Measurements from ENCODE around the gene PAH. TPM values are rescaled to one million over a fixed set of nuclear protein-coding genes. Genes with fewer than 3 reads are reported as not detected.

Gene PAH
- polyA plus RNA-seq, 1 of the 3 experiments (the other 2 are of a cell fraction): not detected

DNA sequence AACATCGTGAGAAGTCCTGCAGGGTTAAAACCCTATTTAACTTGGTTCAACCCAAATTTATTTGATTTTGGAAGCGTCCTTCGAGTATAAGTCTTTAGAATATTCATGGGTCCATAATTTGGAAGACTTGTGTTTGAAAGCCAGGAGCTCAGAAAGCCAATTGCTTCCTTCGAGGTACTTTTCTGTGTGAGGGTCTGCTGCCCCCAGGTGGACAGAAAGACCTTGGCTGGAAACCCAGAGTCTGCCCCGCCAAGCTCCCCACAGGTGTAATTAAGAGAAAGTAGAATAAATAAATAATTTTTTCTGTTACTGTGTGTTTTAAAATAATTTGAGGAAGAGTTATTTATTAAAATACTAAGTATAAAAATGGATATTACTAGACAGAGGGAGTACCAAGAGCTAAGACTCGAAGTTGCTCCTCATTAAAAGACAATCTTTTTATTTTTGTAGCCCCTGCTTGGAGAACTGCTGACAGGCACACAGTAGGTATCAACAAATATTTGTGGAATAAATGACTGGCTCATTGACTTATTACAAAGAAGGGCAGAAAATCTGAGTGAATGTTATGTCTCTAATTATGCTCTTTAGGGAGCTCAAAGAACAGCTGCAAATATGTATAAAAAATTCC lies 105.8 kb downstream of the PAH start:
- 9% methylated on average over 6 of the region's 6 CpGs for WGBS (ENCODE audit: low lambda C conversion rate)
- POLR2A ChIA-PET: no interaction called here
- Histone ChIP-seq H2AFZ (ENCODE audit: low read depth) (no peak overlapping the region), H3K79me2 (ENCODE audit: insufficient read depth) (no peaks in the 10 kb centered on the region), H3K9me3 (no peaks in the 10 kb centered on the region), H3K4me3 (ENCODE audit: low read depth in 2 of 2, low read length in 1 of 2) (no peak overlapping the region; a peak in 1 of 4 replicates), H3K27me3 (ENCODE audit: insufficient read depth) (no peaks in the 10 kb centered on the region; the same call in 1 of the 2 replicates), H3K27ac (ENCODE audit: low read depth in 2 of 2, low read length in 1 of 2) (no peak overlapping the region), H3K36me3 (replicated peaks in 1 of 2; ENCODE audit: control insufficient read depth in 1 of 2, insufficient read depth in 2 of 2, low read length in 1 of 2) (no peaks in the 10 kb centered on the region), H3K4me2 (no peak overlapping the region), H3K9ac (no peak overlapping the region), H3K9me2 (no peaks in the 10 kb centered on the region), H3F3A (replicated peaks; ENCODE audit: insufficient read depth) (no peaks in the 10 kb centered on the region), H3K4me1 (ENCODE audit: control insufficient read depth in 1 of 2, insufficient read depth in 2 of 2, low read depth in 1 of 2, low read length in 1 of 2) (no peaks in the 10 kb centered on the region), H4K20me1 (ENCODE audit: insufficient read depth) (no peaks in the 10 kb centered on the region)
- TF ChIP-seq RAD21 (IDR thresholded peaks at IDR 0.05; ENCODE audit: low read length) (peak; percentile 61), SMC3 (IDR thresholded peaks at IDR 0.05; ENCODE audit: low read depth, low read length) (peak; percentile 47)
- TF ChIP-seq, protein P1, sequence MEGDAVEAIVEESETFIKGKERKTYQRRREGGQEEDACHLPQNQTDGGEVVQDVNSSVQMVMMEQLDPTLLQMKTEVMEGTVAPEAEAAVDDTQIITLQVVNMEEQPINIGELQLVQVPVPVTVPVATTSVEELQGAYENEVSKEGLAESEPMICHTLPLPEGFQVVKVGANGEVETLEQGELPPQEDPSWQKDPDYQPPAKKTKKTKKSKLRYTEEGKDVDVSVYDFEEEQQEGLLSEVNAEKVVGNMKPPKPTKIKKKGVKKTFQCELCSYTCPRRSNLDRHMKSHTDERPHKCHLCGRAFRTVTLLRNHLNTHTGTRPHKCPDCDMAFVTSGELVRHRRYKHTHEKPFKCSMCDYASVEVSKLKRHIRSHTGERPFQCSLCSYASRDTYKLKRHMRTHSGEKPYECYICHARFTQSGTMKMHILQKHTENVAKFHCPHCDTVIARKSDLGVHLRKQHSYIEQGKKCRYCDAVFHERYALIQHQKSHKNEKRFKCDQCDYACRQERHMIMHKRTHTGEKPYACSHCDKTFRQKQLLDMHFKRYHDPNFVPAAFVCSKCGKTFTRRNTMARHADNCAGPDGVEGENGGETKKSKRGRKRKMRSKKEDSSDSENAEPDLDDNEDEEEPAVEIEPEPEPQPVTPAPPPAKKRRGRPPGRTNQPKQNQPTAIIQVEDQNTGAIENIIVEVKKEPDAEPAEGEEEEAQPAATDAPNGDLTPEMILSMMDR (IDR thresholded peaks at IDR 0.05): peak; percentile 71
- TF ChIP-seq, protein P2, sequence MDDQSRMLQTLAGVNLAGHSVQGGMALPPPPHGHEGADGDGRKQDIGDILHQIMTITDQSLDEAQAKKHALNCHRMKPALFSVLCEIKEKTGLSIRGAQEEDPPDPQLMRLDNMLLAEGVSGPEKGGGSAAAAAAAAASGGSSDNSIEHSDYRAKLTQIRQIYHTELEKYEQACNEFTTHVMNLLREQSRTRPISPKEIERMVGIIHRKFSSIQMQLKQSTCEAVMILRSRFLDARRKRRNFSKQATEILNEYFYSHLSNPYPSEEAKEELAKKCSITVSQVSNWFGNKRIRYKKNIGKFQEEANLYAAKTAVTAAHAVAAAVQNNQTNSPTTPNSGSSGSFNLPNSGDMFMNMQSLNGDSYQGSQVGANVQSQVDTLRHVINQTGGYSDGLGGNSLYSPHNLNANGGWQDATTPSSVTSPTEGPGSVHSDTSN (IDR thresholded peaks at IDR 0.05): no peak
- DNase-seq: peak; percentile 17
- CTCF ChIA-PET: interaction anchor here (0.6 to 2.8 kb wide), 19 partner anchors 9 to 893 kb away, joined by 3 to 17 read pairs (median 4); no protein-coding TSS in a partner anchor

DNA sequence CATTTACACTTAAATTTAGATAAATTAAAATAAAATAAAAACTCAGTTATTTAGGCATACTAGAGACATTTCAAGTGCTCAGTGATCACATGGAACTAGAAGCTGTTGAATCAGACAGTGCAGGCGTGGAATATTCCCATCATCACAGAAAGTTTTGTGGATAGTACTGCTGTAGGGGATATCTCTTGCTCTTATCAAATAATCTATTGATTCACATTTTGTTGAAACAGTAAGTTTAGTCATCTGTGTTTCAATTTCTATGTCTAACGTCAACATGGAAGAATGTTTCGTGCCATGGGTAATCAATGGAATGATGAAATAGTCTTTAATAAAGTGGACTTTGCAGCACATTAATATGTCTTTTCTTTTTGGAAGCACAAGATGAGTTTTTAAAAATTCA lies 108.6 kb downstream of the PAH start:
- no peak for DNase-seq
- no peaks in the 10 kb centered on the region for H3K9me3 ChIP-seq
- H3K79me2 ChIP-seq (ENCODE audit: insufficient read depth): no peaks in the 10 kb centered on the region
- no peak overlapping the region for H3K4me2 ChIP-seq
- H3F3A ChIP-seq (replicated peaks; ENCODE audit: insufficient read depth): no peaks in the 10 kb centered on the region
- ChIA-PET CTCF (no interaction called here), POLR2A (no interaction called here)
- H3K9ac ChIP-seq: no peak overlapping the region
- no peaks in the 10 kb centered on the region for H4K20me1 ChIP-seq (ENCODE audit: insufficient read depth)
- no peak for TF ChIP-seq FOSL2 (IDR thresholded peaks at IDR 0.05; ENCODE audit: borderline replicate concordance, low read depth)
- TF ChIP-seq CHD2 (IDR thresholded peaks at IDR 0.05; ENCODE audit: low read length, partially characterized antibody): no peak
- TF ChIP-seq, protein P3, sequence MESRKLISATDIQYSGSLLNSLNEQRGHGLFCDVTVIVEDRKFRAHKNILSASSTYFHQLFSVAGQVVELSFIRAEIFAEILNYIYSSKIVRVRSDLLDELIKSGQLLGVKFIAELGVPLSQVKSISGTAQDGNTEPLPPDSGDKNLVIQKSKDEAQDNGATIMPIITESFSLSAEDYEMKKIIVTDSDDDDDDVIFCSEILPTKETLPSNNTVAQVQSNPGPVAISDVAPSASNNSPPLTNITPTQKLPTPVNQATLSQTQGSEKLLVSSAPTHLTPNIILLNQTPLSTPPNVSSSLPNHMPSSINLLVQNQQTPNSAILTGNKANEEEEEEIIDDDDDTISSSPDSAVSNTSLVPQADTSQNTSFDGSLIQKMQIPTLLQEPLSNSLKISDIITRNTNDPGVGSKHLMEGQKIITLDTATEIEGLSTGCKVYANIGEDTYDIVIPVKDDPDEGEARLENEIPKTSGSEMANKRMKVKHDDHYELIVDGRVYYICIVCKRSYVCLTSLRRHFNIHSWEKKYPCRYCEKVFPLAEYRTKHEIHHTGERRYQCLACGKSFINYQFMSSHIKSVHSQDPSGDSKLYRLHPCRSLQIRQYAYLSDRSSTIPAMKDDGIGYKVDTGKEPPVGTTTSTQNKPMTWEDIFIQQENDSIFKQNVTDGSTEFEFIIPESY (IDR thresholded peaks at IDR 0.05; ENCODE audit: borderline replicate concordance, low read depth): no peak
- TF ChIP-seq, protein P4, sequence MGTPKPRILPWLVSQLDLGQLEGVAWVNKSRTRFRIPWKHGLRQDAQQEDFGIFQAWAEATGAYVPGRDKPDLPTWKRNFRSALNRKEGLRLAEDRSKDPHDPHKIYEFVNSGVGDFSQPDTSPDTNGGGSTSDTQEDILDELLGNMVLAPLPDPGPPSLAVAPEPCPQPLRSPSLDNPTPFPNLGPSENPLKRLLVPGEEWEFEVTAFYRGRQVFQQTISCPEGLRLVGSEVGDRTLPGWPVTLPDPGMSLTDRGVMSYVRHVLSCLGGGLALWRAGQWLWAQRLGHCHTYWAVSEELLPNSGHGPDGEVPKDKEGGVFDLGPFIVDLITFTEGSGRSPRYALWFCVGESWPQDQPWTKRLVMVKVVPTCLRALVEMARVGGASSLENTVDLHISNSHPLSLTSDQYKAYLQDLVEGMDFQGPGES (IDR thresholded peaks at IDR 0.05; ENCODE audit: low read depth, low read length): no peak
- no peak for TF ChIP-seq JUND (IDR thresholded peaks at IDR 0.05)
- TF ChIP-seq, protein P5, sequence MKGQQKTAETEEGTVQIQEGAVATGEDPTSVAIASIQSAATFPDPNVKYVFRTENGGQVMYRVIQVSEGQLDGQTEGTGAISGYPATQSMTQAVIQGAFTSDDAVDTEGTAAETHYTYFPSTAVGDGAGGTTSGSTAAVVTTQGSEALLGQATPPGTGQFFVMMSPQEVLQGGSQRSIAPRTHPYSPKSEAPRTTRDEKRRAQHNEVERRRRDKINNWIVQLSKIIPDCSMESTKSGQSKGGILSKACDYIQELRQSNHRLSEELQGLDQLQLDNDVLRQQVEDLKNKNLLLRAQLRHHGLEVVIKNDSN (IDR thresholded peaks at IDR 0.05; ENCODE audit: borderline replicate concordance, low read depth): no peak
- TF ChIP-seq, protein P1 (IDR thresholded peaks at IDR 0.05): no peak
- TF ChIP-seq FOXM1 (IDR thresholded peaks at IDR 0.05; ENCODE audit: low read depth): no peak
- TF ChIP-seq, protein P2 (IDR thresholded peaks at IDR 0.05): no peak
- 8% methylated on average over 3 of the region's 3 CpGs for WGBS (ENCODE audit: low lambda C conversion rate)
- no peak overlapping the region for H3K4me3 ChIP-seq (ENCODE audit: low read depth in 2 of 2, low read length in 1 of 2)
- H3K36me3 ChIP-seq (replicated peaks in 1 of 2; ENCODE audit: control insufficient read depth in 1 of 2, insufficient read depth in 2 of 2, low read length in 1 of 2): no peaks in the 10 kb centered on the region
- no peak overlapping the region for H3K27ac ChIP-seq (ENCODE audit: low read depth in 2 of 2, low read length in 1 of 2)
- H2AFZ ChIP-seq (ENCODE audit: low read depth): no peak overlapping the region
- no peaks in the 10 kb centered on the region for H3K9me2 ChIP-seq
- no peaks in the 10 kb centered on the region for H3K4me1 ChIP-seq (ENCODE audit: control insufficient read depth in 1 of 2, insufficient read depth in 2 of 2, low read depth in 1 of 2, low read length in 1 of 2)
- no peaks in the 10 kb centered on the region; the same call in 1 of the 2 replicates for H3K27me3 ChIP-seq (ENCODE audit: insufficient read depth)

Data from SK-N-SH (cell line).